HG02642 (cell line): ENCODE results near the gene NOXA1.
A peak's percentile ranks its signal among the peaks of the same experiment; 100 is the strongest.
"Not testable (repeated sequence)": the region's sequence is repeated elsewhere in the genome, so short reads cannot be mapped to it uniquely, and the experiment has no call there.

Source experiments
- ATAC-seq: cut with Tn5 transposase; IDR thresholded peaks from one replicate; pipeline ENCODE4 v1.9.1; 2021; ENCODE audit warnings: mild to moderate bottlenecking; ENCODE audit not compliant: unreplicated experiment, poor library complexity

NOXA1 gene

GRCh38 chr9:137451264-137452005, 28.2 kb downstream of the NOXA1 start:
- ATAC-seq = not testable (repeated sequence)

DNA sequence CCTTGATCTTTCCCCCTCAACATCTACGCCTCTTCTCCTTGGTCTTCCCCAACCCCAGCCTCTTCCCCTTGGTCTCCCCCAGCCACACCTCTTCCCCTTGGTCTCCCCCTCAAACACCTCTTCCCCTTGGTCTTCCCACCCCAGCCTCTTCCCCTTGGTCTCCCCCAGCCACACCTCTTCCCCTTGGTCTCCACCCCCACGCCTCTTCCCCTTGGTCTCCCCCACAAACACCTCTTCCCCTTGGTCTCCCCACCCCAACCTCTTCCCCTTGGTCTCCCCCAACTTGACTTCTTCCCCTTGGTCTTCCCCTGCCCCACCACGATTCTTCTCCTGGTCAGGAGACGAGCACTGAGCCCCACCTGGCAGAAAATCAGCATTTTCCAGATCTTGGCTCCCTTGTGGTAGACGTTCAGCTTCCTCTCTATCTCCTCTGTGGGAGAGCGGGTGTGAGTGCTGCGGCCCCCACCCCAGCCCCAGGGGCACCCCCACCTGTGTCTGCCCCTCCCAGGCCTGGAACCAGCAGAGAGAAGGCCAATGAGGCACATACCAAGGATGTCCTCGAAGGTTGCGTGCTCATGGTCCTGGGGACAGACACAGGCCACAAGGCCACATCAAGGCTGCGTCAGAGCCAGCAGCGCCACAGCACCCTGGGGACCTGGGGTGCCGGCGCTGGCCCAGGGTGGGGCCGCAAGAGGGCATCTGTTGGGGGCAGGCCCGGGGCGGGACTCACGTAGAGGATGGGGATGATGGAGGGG, 29.0 kb downstream of the NOXA1 start:
- no peak for ATAC-seq

DNA sequence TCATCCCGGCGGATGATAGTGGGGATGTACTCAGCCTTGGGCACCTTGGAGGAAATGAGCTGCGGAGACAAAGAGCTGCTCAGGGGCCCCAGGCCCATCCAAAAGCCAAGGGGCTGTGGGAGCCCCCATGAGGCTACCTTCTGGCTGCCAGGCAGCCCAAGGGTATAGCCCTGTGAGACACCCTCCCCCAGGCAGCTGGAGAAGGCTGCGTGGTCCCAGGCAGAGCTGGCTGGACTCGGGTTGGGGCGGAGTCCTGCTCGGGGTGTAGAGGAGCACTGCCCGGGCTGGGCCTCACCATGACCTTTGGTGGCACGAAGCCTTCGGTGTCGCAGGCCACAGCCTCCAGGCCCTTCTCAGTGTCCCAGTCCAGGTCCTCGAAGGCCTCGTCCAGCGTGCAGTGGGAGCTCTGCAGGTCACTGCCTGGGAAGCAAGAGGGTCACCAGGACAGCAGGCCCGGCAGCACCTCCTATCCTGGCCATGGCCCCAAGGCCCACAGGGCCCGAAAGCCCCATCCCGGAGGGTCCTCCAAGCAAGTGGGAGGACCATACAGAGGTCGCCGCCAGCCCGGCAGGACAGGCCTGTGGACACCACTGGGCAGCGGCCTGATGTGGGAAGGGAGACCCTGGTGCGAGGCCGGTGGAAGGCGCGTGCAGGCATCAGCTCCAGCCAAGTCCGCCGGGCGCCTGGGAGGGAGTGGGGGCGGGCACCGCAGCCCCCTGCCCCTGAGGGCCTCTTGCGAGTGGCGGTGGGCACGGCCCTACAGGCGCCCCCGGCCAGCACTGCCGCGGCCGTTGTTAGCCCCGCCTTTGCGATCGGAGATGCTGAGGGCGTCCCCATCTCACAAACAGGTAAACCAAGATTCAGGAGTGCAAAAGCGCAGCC, 29.8 kb downstream of the NOXA1 start:
- ATAC-seq = no peak

DNA sequence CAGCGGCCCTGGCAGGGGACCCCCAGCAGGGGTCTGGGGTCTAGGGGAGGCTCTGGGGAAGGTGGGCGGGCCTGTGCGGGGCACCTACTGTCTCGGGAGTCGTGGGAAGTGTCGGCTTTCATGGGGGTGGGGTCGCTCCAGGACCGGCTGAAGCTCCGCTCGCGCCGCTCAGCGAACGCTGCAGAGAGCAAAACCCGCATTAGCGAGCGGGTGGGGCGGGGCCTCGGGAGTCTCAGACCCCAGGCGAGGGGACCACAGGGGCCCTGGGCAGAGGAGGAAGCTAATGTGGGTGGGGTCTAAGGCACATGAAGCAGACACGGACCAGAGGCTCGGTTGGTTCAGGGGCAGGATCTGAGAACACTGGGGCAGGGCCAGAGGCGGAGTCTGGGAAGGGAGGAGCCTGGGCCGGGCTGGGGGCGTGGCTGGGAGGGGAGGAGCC, 30.5 kb downstream of the NOXA1 start:
- ATAC-seq = peak; percentile 43

DNA sequence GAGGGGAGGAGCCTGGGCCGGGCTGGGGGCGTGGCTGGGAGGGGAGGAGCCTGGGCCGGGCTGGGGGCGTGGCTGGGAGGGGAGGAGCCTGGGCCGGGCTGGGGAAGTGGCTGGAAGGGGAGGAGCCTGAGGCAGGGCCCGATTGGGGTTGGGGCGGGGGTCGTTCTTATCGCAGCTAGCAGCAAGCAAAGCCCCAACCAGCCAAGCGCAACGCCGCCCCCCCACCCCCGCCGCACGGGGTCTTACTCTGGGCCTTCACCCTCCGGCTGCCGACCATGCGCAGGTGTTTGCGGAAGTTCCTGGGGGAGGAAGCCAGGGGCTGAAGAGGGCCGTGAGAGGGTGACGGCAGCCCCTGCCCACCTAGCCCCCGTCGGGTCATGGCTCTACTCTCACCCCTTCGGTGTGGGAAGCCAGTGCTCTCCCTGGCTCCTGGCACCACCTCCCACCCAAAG, 31.0 kb downstream of the NOXA1 start:
- no peak for ATAC-seq

DNA sequence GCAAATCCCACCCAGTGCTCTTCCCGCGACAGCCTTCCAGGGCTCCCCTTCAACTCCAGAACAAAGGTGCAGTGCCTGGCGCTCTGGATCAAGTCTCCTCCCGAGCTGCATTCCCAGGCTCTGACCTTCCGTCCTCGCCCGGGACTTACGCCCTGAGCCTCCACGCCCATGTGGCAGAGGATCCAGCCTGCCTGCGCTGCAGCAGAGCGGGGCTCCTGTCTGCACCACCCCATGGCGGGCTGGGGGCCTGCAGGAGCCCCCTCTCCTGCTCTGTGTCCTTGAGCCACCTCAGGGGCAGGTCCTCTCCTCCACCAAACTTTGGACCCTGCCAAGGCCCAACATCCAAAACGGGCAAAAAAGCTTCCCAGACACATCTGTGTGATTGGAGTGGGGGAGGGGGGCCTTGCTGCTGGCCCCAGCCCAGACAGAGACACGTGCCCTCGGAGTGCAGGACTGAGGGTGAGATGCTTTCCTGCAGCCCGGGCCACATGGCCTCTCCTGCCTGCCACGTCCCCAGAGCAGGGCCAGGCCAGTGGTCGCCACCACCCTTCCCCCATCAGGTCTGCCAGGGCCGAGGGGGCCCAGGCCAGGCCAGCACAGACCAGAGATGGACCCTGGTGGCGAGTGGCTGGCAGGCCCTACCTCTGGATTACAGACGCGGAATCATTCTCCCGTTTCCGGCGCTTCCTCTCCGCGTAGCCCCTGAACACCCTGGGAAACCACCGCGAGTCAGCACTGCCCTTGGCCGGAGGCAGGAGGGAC, 31.6 kb downstream of the NOXA1 start:
- no peak for ATAC-seq

DNA sequence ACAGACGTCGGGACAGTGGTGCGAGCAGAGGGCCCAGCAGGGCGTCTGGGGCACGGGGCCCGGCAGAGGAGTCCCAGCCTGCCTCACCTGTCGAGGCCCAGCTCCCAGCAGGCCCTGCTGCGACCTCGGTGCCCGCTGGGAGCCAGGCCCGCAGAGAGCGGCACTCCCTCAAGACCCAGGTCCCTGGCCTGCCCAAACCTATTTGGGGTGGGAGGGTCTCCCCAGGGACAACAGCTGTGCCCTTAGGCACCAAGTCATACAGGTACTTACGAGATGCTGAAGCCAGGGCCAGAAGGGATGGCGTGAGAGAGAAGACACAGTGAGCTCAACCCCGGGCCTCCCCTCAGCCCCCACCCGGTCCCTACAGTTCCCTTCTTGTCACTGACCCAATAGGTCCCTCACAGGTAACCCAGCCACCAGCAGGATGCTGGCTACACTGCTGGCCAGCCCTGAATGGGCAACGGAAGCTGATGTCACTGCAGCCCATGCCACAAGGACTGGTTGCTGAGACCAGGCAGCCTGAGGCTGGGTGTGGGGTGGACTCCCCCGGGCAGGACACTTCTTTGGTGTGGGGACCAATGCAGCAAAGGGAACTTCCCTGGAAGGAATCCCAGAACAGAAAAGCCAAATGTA, 32.3 kb downstream of the NOXA1 start:
- ATAC-seq = no peak

DNA sequence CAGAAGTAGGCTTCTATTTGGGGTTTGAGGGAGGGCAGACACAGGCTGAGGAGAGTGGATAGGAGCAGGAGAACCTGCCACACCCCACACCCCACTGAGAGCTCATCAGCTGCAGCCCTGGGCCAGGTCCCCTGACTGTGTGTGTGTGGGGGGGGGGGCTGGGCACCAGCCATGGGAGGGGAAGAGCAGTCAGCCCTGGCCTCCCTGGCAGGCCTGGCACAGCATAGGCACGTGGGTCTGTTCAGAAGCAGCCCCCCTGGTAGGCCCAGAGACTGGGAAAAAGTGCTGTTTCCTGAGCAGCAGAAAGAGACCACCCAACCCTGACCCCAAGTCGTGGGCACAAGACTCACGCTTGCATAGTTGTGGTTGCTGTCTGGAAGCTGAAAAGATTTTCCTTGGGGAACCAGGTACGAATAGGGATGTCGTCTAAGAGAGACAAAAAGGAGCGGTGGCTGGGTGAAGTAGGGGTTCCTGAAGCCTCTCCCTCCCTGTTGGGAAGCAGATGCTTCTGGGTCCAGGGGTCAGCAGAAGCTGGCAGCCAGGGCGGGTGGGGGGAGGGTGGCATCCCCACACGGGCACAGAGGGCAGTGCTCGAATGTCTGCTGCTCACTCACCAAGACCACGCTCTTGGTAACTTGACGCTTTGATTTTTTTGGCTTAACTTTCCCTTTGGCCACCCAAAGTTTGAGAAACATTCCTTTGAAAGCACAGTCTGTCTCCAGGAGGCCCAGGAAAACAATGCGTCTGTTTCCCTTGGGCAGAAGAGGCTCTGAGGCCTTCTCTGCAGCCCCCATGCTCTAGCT, 33.1 kb downstream of the NOXA1 start:
- no peak for ATAC-seq

GRCh38 chr9:137456864-137457405, 33.7 kb downstream of the NOXA1 start:
- ATAC-seq = no peak

- no peak for ATAC-seq
These were observed 34.4 kb downstream of the NOXA1 start for GRCh38 chr9:137457406-137458193.

GRCh38 chr9:137458194-137459151, 35.3 kb downstream of the NOXA1 start:
- no peak for ATAC-seq

DNA sequence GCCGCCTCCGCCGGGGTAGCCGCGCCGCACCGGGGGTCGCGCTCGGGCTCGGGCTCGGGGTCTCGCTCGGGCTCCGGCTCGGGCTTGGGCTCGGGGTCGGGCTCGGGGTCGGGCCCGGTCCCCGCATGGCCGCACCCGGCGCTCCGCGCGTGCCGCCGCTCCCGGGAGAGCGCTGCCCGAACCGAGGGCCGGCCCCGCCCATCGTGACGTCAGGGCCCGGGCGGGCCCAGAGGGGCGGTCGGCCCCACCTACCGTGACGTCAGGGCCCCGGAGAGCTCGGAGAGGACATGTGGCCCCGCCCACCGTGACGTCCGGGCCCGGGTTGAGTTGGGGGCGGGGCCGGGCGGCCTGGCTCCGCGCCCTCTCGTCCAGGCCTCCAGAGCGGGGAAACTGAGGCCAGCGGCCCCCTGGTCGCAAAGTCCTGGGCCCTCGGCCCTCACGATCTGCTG, 36.0 kb downstream of the NOXA1 start, which contains the start of gene NSMF:
NSMF (minus strand) TSS at position 183 of the 449 bp plus-strand sequence. CDS start 232 bp downstream, outside the sequence.
- ATAC-seq = peak; percentile 69

DNA sequence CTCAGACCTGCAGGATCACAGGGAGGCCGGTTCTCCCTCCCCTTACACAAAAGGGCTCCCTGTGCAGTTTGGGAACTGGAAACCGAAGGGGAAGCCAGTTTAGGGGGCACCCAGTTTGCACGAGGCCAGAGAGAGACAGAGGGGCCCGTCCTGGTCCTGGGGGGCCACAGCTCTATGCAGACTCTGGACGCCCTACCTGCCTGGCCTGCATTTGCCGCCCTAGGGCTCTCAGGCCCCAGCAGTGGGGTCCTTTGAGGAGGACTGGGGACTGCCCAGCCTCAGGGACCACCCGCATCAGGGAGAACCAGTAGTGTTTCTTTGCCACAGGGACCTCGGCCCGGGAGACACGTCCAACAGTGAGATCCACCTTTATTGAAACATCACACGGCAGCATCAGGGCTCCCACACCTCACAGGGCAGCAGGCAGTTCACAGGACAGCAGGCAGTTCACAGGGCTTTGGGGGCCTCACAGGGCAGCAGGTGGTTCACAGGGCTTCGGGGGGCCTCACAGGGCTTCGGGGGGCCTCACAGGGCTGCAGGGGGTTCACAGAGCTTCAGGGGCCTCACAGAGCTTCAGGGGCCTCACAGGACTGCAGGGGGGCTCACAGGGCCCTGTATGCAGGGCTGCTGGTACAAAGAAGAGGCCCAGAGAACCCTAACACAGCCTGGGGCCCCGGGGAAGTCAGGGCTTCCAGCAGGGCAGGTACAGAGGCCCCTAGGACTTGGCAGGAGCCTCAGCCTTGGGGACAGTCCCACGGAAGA, 36.6 kb downstream of the NOXA1 start:
- no peak for ATAC-seq

DNA sequence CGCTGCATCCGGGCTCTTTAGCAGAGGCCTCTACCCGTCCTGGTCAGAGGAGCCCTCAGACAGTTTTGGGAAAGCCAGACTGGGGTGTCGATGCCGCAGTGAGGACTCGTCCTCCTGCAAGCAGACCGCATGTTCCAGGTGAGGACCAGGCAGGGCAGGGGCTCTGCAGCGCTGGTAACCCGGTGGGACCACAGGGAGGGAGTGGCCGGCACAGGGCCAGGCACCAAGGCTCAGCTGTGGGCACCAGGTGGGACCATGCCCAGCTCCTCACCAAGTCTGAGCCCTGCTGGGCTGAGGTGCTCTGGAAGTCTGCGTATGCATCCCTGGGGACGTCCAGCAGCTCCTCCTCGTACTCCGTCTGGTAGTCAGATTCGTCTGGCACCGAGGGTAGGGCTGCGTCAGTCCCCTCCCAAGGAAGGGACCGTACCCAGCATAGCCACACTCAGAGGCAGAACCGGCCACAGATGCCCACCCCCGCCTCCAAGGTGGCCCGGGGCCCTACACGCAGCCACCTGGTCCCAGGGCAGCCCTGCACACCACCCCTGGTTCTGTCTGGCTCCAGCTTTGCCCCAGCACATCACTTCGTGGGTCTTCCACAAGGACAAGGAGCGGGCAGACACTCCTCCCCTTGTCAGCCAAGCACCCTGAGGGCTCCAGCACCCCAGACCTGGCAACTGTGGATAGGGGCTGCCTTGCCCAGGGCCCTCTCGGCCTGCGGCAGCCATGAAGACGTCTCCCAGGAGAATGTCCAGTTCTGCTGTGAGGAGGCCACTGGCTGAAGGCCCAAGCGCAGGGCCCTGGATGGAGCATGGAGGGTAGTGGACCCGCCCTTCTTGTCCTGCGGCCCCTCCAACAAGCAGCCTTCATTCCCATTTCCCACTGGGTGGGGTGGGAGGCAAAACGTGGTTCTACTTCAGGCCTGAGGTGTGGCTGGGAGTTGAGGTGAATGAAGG, 37.4 kb downstream of the NOXA1 start:
- no peak for ATAC-seq

- no peak for ATAC-seq
These were observed 38.1 kb downstream of the NOXA1 start for GRCh38 chr9:137461316-137461662.
